ENCODE results near the gene TRAF7. TPM values are rescaled to one million over a fixed set of nuclear protein-coding genes. Genes with fewer than 3 reads are reported as not detected.
A peak's percentile ranks its signal among the peaks of the same experiment; 100 is the strongest.
"Not testable (repeated sequence)": the region's sequence is repeated elsewhere in the genome, so short reads cannot be mapped to it uniquely, and the experiment has no call there.

TRAF7 gene
- polyA plus RNA-seq, 1 donor from 2014 or later: 30.9 TPM

- H3K36me3 ChIP-seq (ENCODE audit: insufficient read depth, low read length); H3F3A ChIP-seq (ENCODE audit: insufficient read depth, low read length, poor library complexity, severe bottlenecking); H3K79me2 ChIP-seq (replicated peaks; ENCODE audit: insufficient read depth, low read length); H2AFZ ChIP-seq (ENCODE audit: low read depth, low read length); H3K4me2 ChIP-seq (ENCODE audit: low read length); H4K20me1 ChIP-seq (ENCODE audit: insufficient read depth); H3K9me2 ChIP-seq (ENCODE audit: insufficient read depth, low read length); H3K9me3 ChIP-seq (ENCODE audit: low read length); H3K27me3 ChIP-seq (ENCODE audit: insufficient read depth, low read depth, low read length): not testable (repeated sequence)
- Histone ChIP-seq H3K9ac (ENCODE audit: low read length) (peak within 1 kb of the TSS; percentile 62), H3K27ac (ENCODE audit: low read length) (peak within 1 kb of the TSS; percentile 72), H3K4me3 (ENCODE audit: low read length) (peak within 1 kb of the TSS; percentile 61)
- TF ChIP-seq POLR2AphosphoS5 (IDR thresholded peaks at IDR 0.05): peak; percentile 55
- TF ChIP-seq MXI1 (conservative IDR thresholded peaks at IDR 0.05; ENCODE audit: poor library complexity, severe bottlenecking): peak; percentile 62
Observed at GRCh38 chr16:2135770-2136490, 19.7 kb upstream of the TRAF7 start, which contains the start of gene PKD1. Gene PKD1 (minus strand): TSS chr16:2135898. CDS start chr16:2135689, 209 bp downstream.

- Histone ChIP-seq H3K9ac (ENCODE audit: low read length) (no peak overlapping the region), H3F3A (ENCODE audit: insufficient read depth, low read length, poor library complexity, severe bottlenecking) (no peaks in the 10 kb centered on the region), H3K27ac (ENCODE audit: low read length) (no peak overlapping the region), H3K9me3 (ENCODE audit: low read length) (no peaks in the 10 kb centered on the region), H3K79me2 (replicated peaks; ENCODE audit: insufficient read depth, low read length) (no peaks in the 10 kb centered on the region), H3K27me3 (ENCODE audit: insufficient read depth, low read depth, low read length) (no peaks in the 10 kb centered on the region), H4K20me1 (ENCODE audit: insufficient read depth) (no peaks in the 10 kb centered on the region), H3K4me2 (ENCODE audit: low read length) (no peak overlapping the region), H3K4me3 (ENCODE audit: low read length) (no peak overlapping the region), H3K36me3 (ENCODE audit: insufficient read depth, low read length) (no peaks in the 10 kb centered on the region), H3K9me2 (ENCODE audit: insufficient read depth, low read length) (no peaks in the 10 kb centered on the region), H2AFZ (ENCODE audit: low read depth, low read length) (no peak overlapping the region)
- no peak for TF ChIP-seq RAD21 (conservative IDR thresholded peaks at IDR 0.05)
- TF ChIP-seq, protein P1, sequence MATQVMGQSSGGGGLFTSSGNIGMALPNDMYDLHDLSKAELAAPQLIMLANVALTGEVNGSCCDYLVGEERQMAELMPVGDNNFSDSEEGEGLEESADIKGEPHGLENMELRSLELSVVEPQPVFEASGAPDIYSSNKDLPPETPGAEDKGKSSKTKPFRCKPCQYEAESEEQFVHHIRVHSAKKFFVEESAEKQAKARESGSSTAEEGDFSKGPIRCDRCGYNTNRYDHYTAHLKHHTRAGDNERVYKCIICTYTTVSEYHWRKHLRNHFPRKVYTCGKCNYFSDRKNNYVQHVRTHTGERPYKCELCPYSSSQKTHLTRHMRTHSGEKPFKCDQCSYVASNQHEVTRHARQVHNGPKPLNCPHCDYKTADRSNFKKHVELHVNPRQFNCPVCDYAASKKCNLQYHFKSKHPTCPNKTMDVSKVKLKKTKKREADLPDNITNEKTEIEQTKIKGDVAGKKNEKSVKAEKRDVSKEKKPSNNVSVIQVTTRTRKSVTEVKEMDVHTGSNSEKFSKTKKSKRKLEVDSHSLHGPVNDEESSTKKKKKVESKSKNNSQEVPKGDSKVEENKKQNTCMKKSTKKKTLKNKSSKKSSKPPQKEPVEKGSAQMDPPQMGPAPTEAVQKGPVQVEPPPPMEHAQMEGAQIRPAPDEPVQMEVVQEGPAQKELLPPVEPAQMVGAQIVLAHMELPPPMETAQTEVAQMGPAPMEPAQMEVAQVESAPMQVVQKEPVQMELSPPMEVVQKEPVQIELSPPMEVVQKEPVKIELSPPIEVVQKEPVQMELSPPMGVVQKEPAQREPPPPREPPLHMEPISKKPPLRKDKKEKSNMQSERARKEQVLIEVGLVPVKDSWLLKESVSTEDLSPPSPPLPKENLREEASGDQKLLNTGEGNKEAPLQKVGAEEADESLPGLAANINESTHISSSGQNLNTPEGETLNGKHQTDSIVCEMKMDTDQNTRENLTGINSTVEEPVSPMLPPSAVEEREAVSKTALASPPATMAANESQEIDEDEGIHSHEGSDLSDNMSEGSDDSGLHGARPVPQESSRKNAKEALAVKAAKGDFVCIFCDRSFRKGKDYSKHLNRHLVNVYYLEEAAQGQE (IDR thresholded peaks at IDR 0.05; ENCODE audit: borderline replicate concordance): no peak
- no peak for TF ChIP-seq TAF1 (IDR thresholded peaks at IDR 0.05; ENCODE audit: low read depth)
- TF ChIP-seq POLR2AphosphoS5 (IDR thresholded peaks at IDR 0.05): no peak
- no peak for TF ChIP-seq EZH2 (IDR thresholded peaks at IDR 0.05; ENCODE audit: borderline replicate concordance, insufficient read depth, low read length, poor library complexity, severe bottlenecking)
- no peak for TF ChIP-seq SMC3 (conservative IDR thresholded peaks at IDR 0.05; ENCODE audit: poor library complexity)
- TF ChIP-seq EP300 (conservative IDR thresholded peaks at IDR 0.05; ENCODE audit: poor library complexity, severe bottlenecking): no peak
- TF ChIP-seq MXI1 (conservative IDR thresholded peaks at IDR 0.05; ENCODE audit: poor library complexity, severe bottlenecking): no peak
- TF ChIP-seq CTCF (IDR thresholded peaks at IDR 0.05; ENCODE audit: poor library complexity, severe bottlenecking): no peak
Observed at GRCh38 chr16:2142942-2143877, 12.4 kb upstream of the TRAF7 start.
